Ascending aorta (tissue), 2 donors: ENCODE results near the gene SLC35F3. TPM values are rescaled to one million over a fixed set of nuclear protein-coding genes. Genes with fewer than 3 reads are reported as not detected.

Source experiments
- DNase-seq, 2 donors: peaks; one replicate each; pipeline ENCODE4 v3.0.0-alpha.2; 2019; ENCODE audit warnings: low spot score in 2 of 2
- H3K27ac ChIP-seq, 2 donors: fragments of 200-600 bp; sonication (generic); one replicate each; pipeline ENCODE4 v1.5.1; 2016 to 2017; ENCODE audit warnings: mild to moderate bottlenecking in 1 of 2
- H3K27me3 ChIP-seq: fragments of 200-600 bp; sonication (generic); one replicate; pipeline ENCODE4 v1.5.1; 2017
- H3K36me3 ChIP-seq, 2 donors: fragments of 200-600 bp; sonication (generic); one replicate each; pipeline ENCODE4 v1.5.1; 2016
- H3K4me1 ChIP-seq, 2 donors: fragments of 200-600 bp; sonication (generic); one replicate each; pipeline ENCODE4 v1.5.1; 2016 to 2017; ENCODE audit warnings: mild to moderate bottlenecking in 1 of 2
- H3K4me3 ChIP-seq, 2 donors: fragments of 200-600 bp; sonication (generic); one replicate each; pipeline ENCODE4 v1.5.1; 2016 to 2017; ENCODE audit warnings: mild to moderate bottlenecking in 1 of 2
- H3K9me3 ChIP-seq, 2 donors: fragments of 200-600 bp; sonication (generic); one replicate each; pipeline ENCODE4 v1.5.1; 2016
- CTCF ChIP-seq, 3 experiments: fragments of 200-600 bp in 2 of 3; fragments of 450-650 bp in 1 of 3; sonication (generic) in 2 of 3; IDR thresholded peaks; one replicate each; pipeline ENCODE4 v1.5.1; 2016 to 2019; ENCODE audit warnings: antibody characterized with exemption in 3 of 3, mild to moderate bottlenecking in 1 of 3, moderate library complexity in 1 of 3
- intact Hi-C: fragments of 100-400 bp; cut with DNase I; formaldehyde crosslinking; loops from one replicate; pipeline ENCODE4 v1.15.1; 2023
- total RNA-seq: library from RNA; depleted of rRNA; stranded (reverse); fragments of >200 nt; gene quantifications from one replicate; pipeline ENCODE4 v1.1.0, GENCODE V29; 2016

Gene SLC35F3
- total RNA-seq, 1 donor from 2014 or later, result 1.4 TPM

DNA sequence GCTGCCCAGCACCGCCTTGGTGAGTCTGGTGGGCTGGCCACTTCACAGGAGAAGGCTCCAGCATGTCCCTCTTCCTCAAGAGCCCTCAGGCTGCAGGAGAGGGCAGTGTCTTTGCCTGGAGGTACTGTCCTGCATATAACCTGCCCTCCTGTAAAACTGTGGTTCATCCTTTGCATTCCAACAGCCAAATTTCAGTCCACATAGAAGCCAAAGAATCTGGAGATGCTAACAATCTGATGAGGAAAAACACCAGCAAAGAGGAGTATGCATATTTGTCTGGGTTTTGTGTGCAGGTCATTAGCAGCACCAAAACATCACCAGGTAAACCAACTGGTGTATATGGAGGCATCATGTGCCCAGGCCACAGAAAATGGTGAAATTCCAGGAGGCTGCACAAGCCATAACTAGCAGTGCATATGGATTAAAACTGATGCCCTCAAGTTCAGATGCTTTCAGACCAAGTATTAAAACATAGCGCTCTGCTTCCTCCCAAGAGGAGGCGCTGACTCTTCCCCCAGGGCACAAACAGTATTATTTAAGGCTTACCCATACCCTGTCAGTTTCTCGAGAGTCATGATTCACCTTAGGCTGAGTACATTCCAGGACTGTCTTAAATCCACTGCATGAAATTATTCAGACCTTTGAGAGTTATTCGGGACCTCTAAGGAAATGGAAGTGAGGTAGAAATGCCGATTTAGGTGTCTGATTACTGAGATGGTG lies 318.2 kb downstream of the SLC35F3 start:
- H3K4me3 ChIP-seq, result no peak overlapping the region
- TF ChIP-seq CTCF (IDR thresholded peaks at IDR 0.05), result no peak
- H3K9me3 ChIP-seq, result no peaks in the 10 kb centered on the region
- no peaks in the 10 kb centered on the region for H3K27me3 ChIP-seq
- DNase-seq, result no peak
- no peaks in the 10 kb centered on the region for H3K4me1 ChIP-seq
- intact Hi-C loops, result no loop called here
- no peak overlapping the region for H3K27ac ChIP-seq
- no peaks in the 10 kb centered on the region for H3K36me3 ChIP-seq

DNA sequence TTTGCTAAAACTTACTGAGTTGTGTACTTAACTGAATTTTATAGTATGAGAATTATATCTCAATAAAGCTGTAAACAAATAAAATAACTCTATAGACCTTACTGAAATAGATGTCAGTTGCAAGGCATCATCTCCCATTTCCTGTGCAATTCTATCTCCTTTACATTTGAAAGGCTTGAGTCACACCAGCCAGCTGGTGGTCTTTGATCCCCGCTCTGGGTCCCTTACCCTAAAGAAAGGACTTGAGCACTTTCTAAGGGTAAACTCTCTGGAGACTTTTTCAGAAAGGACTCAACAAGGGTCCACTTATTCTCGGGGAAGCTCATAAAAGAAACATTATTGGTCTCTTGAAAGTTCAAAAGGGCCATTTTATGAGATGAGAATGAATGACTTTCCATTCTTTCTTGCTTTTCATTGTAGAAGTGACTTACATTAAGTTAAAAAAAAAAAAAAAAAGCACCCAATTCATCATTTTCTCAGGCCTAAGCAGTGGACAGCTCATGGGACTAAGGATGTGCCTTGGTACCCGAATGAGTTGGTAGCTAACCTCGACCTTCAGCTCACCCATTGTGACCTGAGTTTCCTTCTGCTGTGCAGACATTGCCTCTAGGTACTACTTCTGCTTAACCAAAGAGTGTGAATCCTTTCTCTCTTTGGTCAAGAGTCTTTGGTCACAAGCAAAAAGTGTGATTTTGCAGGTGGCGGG lies 321.8 kb downstream of the SLC35F3 start:
- Histone ChIP-seq H3K9me3 (no peaks in the 10 kb centered on the region), H3K36me3 (no peaks in the 10 kb centered on the region), H3K4me1 (no peaks in the 10 kb centered on the region), H3K27me3 (no peaks in the 10 kb centered on the region), H3K4me3 (no peak overlapping the region), H3K27ac (no peak overlapping the region)
- intact Hi-C loops, result no loop called here
- no peak for DNase-seq
- TF ChIP-seq CTCF (IDR thresholded peaks at IDR 0.05), result no peak

DNA sequence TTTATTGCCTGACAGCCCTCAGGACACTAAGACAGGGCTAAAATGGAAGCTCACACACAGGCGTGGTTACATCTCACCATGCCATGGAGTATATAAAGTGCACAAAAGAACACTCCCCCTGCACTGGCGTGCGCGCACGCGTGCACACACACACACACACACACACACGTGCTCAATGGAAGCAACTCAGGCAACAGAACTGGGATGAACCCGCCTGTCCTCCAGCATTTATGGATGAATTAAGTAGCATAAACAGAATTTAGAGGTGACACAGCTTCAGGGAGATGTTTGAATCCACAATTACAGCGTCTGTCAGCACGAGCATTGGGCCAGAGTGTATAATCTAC lies 322.3 kb downstream of the SLC35F3 start:
- DNase-seq, result no peak
- intact Hi-C loops, result no loop called here
- Histone ChIP-seq H3K9me3 (no peaks in the 10 kb centered on the region), H3K27ac (no peak overlapping the region), H3K4me1 (no peaks in the 10 kb centered on the region), H3K27me3 (no peaks in the 10 kb centered on the region), H3K36me3 (no peaks in the 10 kb centered on the region), H3K4me3 (no peak overlapping the region)
- no peak for TF ChIP-seq CTCF (IDR thresholded peaks at IDR 0.05)

- no peak for TF ChIP-seq CTCF (IDR thresholded peaks at IDR 0.05)
- Histone ChIP-seq H3K9me3 (no peaks in the 10 kb centered on the region), H3K36me3 (no peaks in the 10 kb centered on the region), H3K27me3 (no peaks in the 10 kb centered on the region), H3K4me3 (no peak overlapping the region), H3K27ac (no peak overlapping the region), H3K4me1 (no peaks in the 10 kb centered on the region)
- DNase-seq, result no peak
- intact Hi-C loops, result no loop called here
These were observed 325.3 kb downstream of the SLC35F3 start for GRCh38 chr1:234229581-234230387.

DNA sequence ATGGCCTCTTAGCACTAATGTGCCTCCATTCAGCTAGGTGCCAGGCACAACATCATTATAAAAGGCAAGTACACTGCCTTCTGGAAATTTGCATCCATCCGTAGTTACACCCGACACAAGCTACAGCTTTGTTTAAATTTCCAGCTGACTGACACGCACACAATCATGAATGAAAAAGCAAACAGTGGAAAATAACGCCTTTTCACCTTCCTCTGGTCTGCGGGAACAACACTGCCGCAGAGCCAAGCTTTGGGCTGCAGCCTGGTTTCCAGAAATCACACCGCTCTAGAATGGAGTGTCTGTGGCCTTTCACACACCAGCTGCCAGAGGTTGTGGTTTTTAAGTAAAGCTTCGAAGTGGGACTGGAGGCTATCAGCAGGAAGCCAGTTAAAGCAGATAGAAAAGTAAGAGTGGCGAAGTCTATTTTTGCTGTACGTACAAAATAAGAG lies 326.0 kb downstream of the SLC35F3 start:
- H3K27ac ChIP-seq, result no peak overlapping the region
- TF ChIP-seq CTCF (IDR thresholded peaks at IDR 0.05), result no peak
- intact Hi-C loops, result no loop called here

More for the DNA sequence above, 326.0 kb downstream of the SLC35F3 start:
- Histone ChIP-seq H3K36me3 (no peaks in the 10 kb centered on the region), H3K4me3 (no peak overlapping the region), H3K9me3 (no peaks in the 10 kb centered on the region), H3K4me1 (no peaks in the 10 kb centered on the region), H3K27me3 (no peaks in the 10 kb centered on the region)
- DNase-seq, result no peak
